ENCODE results near the gene RUSC1.

GRCh38 chr1:155320661-155321617 is at the start of gene RUSC1:
- peak in 1 of 12 donors; percentile 19 for TF ChIP-seq CTCF (IDR thresholded peaks at IDR 0.05)
- peak in 1 of 2 donors; percentile 53 for TF ChIP-seq POLR2A (IDR thresholded peaks at IDR 0.05)

Measured in heart left ventricle (tissue), 13 donors.